Measurements from ENCODE around the gene CNNM4. TPM values are rescaled to one million over a fixed set of nuclear protein-coding genes. Genes with fewer than 3 reads are reported as not detected.

Gene CNNM4
- total RNA-seq, 6 experiments from 2014 or later, result 2.3 to 4.9 (median 3.7) TPM

GRCh38 chr2:96770442-96771202 is 9.9 kb downstream of the CNNM4 start:
- H3K27ac ChIP-seq, result no peak overlapping the region
- DNase-seq, result no peak
- 87% methylated on average over 7 of the region's 25 CpGs for WGBS (ENCODE audit: insufficient coverage, low coverage, low lambda C conversion rate, missing lambda C conversion rate)
- no peak for ATAC-seq
- peaks cover 0 to 28% (median 6%) of the 10 kb centered on the region in 4 donors for H3K4me1 ChIP-seq
- no peak overlapping the region for H3K4me3 ChIP-seq
- TF ChIP-seq CTCF (IDR thresholded peaks at IDR 0.05) (no peak), POLR2A (IDR thresholded peaks at IDR 0.05) (no peak)
- intact Hi-C loops (cut with DNase I), result no loop called here
- no peaks in the 10 kb centered on the region for H3K9me3 ChIP-seq
- H3K27me3 ChIP-seq, result no peaks in the 10 kb centered on the region
- no peaks in the 10 kb centered on the region for H3K36me3 ChIP-seq

- DNase-seq (no peak), ATAC-seq (no peak)
- TF ChIP-seq POLR2A (IDR thresholded peaks at IDR 0.05) (no peak), CTCF (IDR thresholded peaks at IDR 0.05) (no peak)
- H3K27me3 ChIP-seq, result no peaks in the 10 kb centered on the region
- peaks cover 0 to 26% (median 5%) of the 10 kb centered on the region in 4 donors for H3K4me1 ChIP-seq
- intact Hi-C loops (cut with DNase I), result no loop called here
- no peak overlapping the region for H3K27ac ChIP-seq
- no peaks in the 10 kb centered on the region for H3K9me3 ChIP-seq
- no peaks in the 10 kb centered on the region for H3K36me3 ChIP-seq
- H3K4me3 ChIP-seq, result no peak overlapping the region
- WGBS (ENCODE audit: insufficient coverage, low coverage, low lambda C conversion rate, missing lambda C conversion rate), result 94% methylated on average over 8 of the region's 20 CpGs
Measured at GRCh38 chr2:96771796-96772618, 11.3 kb downstream of the CNNM4 start.

GRCh38 chr2:96772903-96773671 is 12.4 kb downstream of the CNNM4 start:
- ATAC-seq (peak in 1 of 4 donors; percentile 9), DNase-seq (no peak)
- H3K27me3 ChIP-seq, result no peaks in the 10 kb centered on the region
- H3K36me3 ChIP-seq, result no peaks in the 10 kb centered on the region
- WGBS (ENCODE audit: insufficient coverage, low coverage, low lambda C conversion rate, missing lambda C conversion rate), result 87% methylated on average over 12 of the region's 12 CpGs
- H3K9me3 ChIP-seq, result no peaks in the 10 kb centered on the region
- no peak overlapping the region for H3K4me3 ChIP-seq
- H3K4me1 ChIP-seq, result peaks cover 0 to 15% (median 0%) of the 10 kb centered on the region in 4 donors
- intact Hi-C loops (cut with DNase I), result no loop called here
- no peak overlapping the region for H3K27ac ChIP-seq
- TF ChIP-seq POLR2A (IDR thresholded peaks at IDR 0.05) (no peak), CTCF (IDR thresholded peaks at IDR 0.05) (no peak)

- DNase-seq (no peak), ATAC-seq (peak; percentile 14 to 54 (median 32))
- no peaks in the 10 kb centered on the region for H3K27me3 ChIP-seq
- no peaks in the 10 kb centered on the region for H3K9me3 ChIP-seq
- peak overlapping the region; percentile 16 to 27 (median 18) for H3K4me3 ChIP-seq
- no peaks in the 10 kb centered on the region for H3K36me3 ChIP-seq
- intact Hi-C loops (cut with DNase I), result no loop called here
- 53% methylated on average over 7 of the region's 7 CpGs for WGBS (ENCODE audit: insufficient coverage, low coverage, low lambda C conversion rate, missing lambda C conversion rate)
- TF ChIP-seq POLR2A (IDR thresholded peaks at IDR 0.05) (no peak), CTCF (IDR thresholded peaks at IDR 0.05) (no peak)
- H3K27ac ChIP-seq, result no peak overlapping the region
- peaks cover 0 to 15% (median 0%) of the 10 kb centered on the region in 4 donors for H3K4me1 ChIP-seq
Measured at GRCh38 chr2:96773922-96774321, 13.2 kb downstream of the CNNM4 start.

Measured in right lobe of liver (tissue), 6 donors.